Endodermal cell (in vitro differentiated cells): ENCODE results near the gene RPRD1A. TPM values are rescaled to one million over a fixed set of nuclear protein-coding genes. Genes with fewer than 3 reads are reported as not detected.
A peak's percentile ranks its signal among the peaks of the same experiment; 100 is the strongest.

Experiments
- DNase-seq: peaks from one replicate; pipeline ENCODE4 v3.0.0-alpha.2; 2017
- H3K27ac ChIP-seq: 2 replicates; pipeline ENCODE4 v1.5.1; 2013; ENCODE audit warnings: mild to moderate bottlenecking, low read depth, low read length, moderate library complexity
- H3K27me3 ChIP-seq: 2 replicates; pipeline ENCODE4 v1.6.1; 2013; ENCODE audit warnings: mild to moderate bottlenecking, low read length, moderate library complexity; ENCODE audit not compliant: insufficient read depth, control insufficient read depth, poor library complexity, severe bottlenecking
- H3K36me3 ChIP-seq: 2 replicates; pipeline ENCODE4 v1.7.0; 2013; ENCODE audit warnings: mild to moderate bottlenecking, low read length, moderate library complexity; ENCODE audit not compliant: control insufficient read depth, insufficient read depth
- H3K4me1 ChIP-seq: one replicate; pipeline ENCODE4 v1.7.0; 2013; ENCODE audit warnings: low read length; ENCODE audit not compliant: control insufficient read depth, insufficient read depth
- H3K4me3 ChIP-seq: 2 replicates; pipeline ENCODE4 v1.5.1; 2013; ENCODE audit warnings: mild to moderate bottlenecking, low read length, moderate library complexity
- H3K9ac ChIP-seq: 2 replicates; pipeline ENCODE4 v1.6.1; 2013; ENCODE audit warnings: mild to moderate bottlenecking, low read length, moderate library complexity; ENCODE audit not compliant: poor library complexity, severe bottlenecking; ENCODE audit errors: extremely low read depth
- H3K9me3 ChIP-seq: 2 replicates; pipeline ENCODE4 v1.6.1; 2013; ENCODE audit warnings: mild to moderate bottlenecking, low read length, moderate library complexity; ENCODE audit not compliant: control insufficient read depth
- H3K27ac Mint-ChIP-seq: 2 replicates; pipeline ENCODE4 v1.8.0; 2020; ENCODE audit warnings: mixed read lengths
- H3K27me3 Mint-ChIP-seq: 2 replicates; pipeline ENCODE4 v1.8.0; 2021; ENCODE audit warnings: mild to moderate bottlenecking, mixed read lengths; ENCODE audit not compliant: insufficient read depth
- H3K36me3 Mint-ChIP-seq: 2 replicates; pipeline ENCODE4 v1.8.0; 2020; ENCODE audit warnings: low read depth, mixed read lengths
- H3K4me1 Mint-ChIP-seq: 2 replicates; pipeline ENCODE4 v1.8.0; 2020; ENCODE audit warnings: mixed read lengths
- H3K4me3 Mint-ChIP-seq: 2 replicates; pipeline ENCODE4 v1.8.0; 2020; ENCODE audit warnings: mild to moderate bottlenecking, moderate library complexity, mixed read lengths
- H3K9me3 Mint-ChIP-seq: 2 replicates; pipeline ENCODE4 v1.8.0; 2020; ENCODE audit warnings: mild to moderate bottlenecking, mixed read lengths
- WGBS, 2 experiments: methylation state at CpG; one replicate each; pipeline versions ENCODE4 v1.1.5 to v1.1.7; 2013; ENCODE audit warnings: missing lambda C conversion rate in 2 of 2, mixed read lengths in 1 of 2; ENCODE audit not compliant: insufficient coverage in 1 of 2, insufficient read length in 1 of 2; 5-methylcytosine and 5-hydroxymethylcytosine counted together
- total RNA-seq, 2 donors: library from RNA; stranded (reverse); fragmentation: NEBNext Ultra II Directional in 1 of 2; extraction: Animal tissue kit (Norgen Biotek cat#: 25700) in 1 of 2; gene quantifications; 2 replicates in 1 of 2; 3 replicates in 1 of 2; pipeline ENCODE4 v1.2.1, GENCODE V29; 2021
- TF ChIP-seq, protein P1 (sequence below): fragments of 200-600 bp; sonication (generic); conservative IDR thresholded peaks from 2 replicates; pipeline ENCODE4 v1.5.0; 2021; ENCODE audit warnings: antibody characterized with exemption, mild to moderate bottlenecking

Gene RPRD1A
- total RNA-seq, 2 donors from 2014 or later, result 90.5 to 97.7 TPM

DNA sequence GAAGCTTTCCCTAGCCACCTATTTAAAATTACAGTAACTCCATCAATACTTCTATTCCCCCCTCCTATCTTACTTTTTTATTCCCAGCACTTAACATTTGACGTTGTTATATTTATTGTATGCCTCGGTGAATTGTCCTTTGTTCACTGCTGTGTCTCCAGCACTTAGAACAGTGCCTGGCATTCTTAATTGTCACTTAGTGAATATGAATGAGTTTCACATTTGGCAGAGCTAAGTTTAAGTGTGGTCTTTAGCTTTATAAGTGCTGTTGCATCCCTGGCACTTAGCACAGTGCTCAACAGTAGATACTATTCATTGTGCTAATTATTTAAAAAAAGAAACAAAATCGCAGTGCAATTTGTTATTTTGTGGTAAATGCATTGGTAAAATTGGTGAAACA lies 93.2 kb downstream of the RPRD1A start:
- Mint-ChIP-seq H3K9me3 (no peaks in the 10 kb centered on the region), H3K36me3 (peaks cover 48% of the 10 kb centered on the region), H3K4me1 (peaks cover 15% of the 10 kb centered on the region), H3K27ac (no peak overlapping the region), H3K27me3 (no peaks in the 10 kb centered on the region), H3K4me3 (peak overlapping the region; percentile 92)
- Histone ChIP-seq H3K4me1 (no peaks in the 10 kb centered on the region), H3K36me3 (peaks cover 54% of the 10 kb centered on the region), H3K4me3 (peak overlapping the region; percentile 88), H3K27ac (no peak overlapping the region), H3K27me3 (no peaks in the 10 kb centered on the region), H3K9me3 (no peaks in the 10 kb centered on the region), H3K9ac (no peak overlapping the region)
- no peak for DNase-seq
- WGBS, 2 experiments, result 96 to 100% methylated on average over 3 of the region's 3 CpGs
- TF ChIP-seq, protein P1, sequence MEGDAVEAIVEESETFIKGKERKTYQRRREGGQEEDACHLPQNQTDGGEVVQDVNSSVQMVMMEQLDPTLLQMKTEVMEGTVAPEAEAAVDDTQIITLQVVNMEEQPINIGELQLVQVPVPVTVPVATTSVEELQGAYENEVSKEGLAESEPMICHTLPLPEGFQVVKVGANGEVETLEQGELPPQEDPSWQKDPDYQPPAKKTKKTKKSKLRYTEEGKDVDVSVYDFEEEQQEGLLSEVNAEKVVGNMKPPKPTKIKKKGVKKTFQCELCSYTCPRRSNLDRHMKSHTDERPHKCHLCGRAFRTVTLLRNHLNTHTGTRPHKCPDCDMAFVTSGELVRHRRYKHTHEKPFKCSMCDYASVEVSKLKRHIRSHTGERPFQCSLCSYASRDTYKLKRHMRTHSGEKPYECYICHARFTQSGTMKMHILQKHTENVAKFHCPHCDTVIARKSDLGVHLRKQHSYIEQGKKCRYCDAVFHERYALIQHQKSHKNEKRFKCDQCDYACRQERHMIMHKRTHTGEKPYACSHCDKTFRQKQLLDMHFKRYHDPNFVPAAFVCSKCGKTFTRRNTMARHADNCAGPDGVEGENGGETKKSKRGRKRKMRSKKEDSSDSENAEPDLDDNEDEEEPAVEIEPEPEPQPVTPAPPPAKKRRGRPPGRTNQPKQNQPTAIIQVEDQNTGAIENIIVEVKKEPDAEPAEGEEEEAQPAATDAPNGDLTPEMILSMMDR, result no peak

DNA sequence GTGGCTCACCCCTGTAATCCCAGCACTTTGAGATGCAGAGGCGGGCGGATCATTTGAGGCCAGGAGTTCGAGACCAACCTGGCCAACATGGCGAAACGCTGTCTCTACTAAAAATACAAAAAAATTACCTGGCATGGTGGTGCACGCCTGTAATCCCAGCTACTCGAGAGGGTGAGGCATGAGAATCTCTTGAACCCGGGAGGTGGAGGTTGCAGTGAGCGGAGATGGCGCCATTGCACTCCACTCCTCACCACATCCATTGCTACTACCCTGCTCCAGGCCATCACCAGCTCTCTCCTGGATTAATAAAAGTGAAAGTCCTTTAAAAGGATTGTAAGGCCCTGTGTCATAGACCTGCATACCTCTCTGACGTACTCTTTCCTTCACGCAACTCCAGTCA lies 93.7 kb downstream of the RPRD1A start:
- Histone ChIP-seq H3K36me3 (peaks cover 48% of the 10 kb centered on the region), H3K4me3 (peak overlapping the region; percentile 88), H3K4me1 (no peaks in the 10 kb centered on the region), H3K9me3 (no peaks in the 10 kb centered on the region), H3K9ac (no peak overlapping the region), H3K27ac (no peak overlapping the region), H3K27me3 (no peaks in the 10 kb centered on the region)
- Mint-ChIP-seq H3K4me3 (peak overlapping the region; percentile 92), H3K27me3 (no peaks in the 10 kb centered on the region), H3K27ac (peak overlapping the region; percentile 23), H3K9me3 (peaks cover 3% of the 10 kb centered on the region), H3K4me1 (peaks cover 15% of the 10 kb centered on the region), H3K36me3 (peaks cover 43% of the 10 kb centered on the region)
- TF ChIP-seq, protein P1, result no peak
- WGBS, 2 experiments, result 90 to 92% methylated on average over 7 to 12 of the region's 12 CpGs
- no peak for DNase-seq

DNA sequence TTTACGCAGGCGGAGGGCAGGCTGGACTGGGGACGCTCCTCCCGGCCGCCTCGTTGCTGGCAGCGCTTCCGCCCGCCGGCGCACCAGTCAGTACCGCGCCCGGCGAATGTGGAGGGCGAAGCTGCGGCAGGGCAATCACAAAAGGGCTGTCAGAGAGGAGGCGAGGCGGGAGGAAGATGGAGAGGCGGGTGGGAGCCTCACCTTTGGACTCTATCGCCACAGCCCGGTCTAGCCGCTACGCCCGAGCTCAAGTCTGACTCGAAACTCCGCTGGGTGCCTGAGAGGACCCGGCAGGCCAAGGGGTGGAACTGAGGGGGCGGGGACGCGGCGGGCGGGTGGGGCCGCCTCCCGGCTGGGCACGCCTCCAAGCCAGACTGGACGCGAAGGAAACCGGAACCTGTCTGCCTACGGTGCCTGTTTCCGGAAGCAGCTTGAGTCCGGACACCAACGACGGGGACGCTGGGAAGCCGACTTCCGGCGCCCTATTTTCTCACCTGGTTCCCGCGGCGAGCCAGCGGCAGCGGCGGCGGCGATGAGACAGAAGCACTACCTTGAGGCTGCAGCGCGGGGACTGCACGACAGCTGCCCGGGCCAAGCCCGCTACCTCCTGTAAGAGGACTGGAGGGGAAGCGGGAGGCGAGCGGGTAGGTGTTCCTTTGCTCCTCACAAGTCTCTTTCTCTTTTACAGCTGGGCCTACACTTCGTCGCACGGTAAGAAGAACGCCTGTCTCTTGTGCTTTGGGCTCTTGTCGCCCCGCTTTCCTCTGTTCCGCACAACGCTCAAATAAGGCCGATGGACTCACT lies 95.0 kb downstream of the RPRD1A start, which contains the start of gene RMP24:
TSS of gene RMP24 (plus strand) at position 483 of the 804 bp plus-strand sequence.
- Mint-ChIP-seq H3K27me3 (no peaks in the 10 kb centered on the region), H3K27ac (peak within 1 kb of the TSS; percentile 97), H3K4me3 (peak within 1 kb of the TSS; percentile 92), H3K4me1 (peaks cover 15% of the 10 kb centered on the region), H3K36me3 (peaks cover 30% of the 10 kb centered on the region), H3K9me3 (peaks cover 12% of the 10 kb centered on the region)
- peak within 1 kb of the TSS; percentile 69 for H3K27ac ChIP-seq
- DNase-seq, result peak; percentile 99
- WGBS, 2 experiments, result 0 to 1% methylated on average over 31 to 73 of the region's 73 CpGs
- peak within 1 kb of the TSS; percentile 88 for H3K4me3 ChIP-seq
- peaks cover 36% of the 10 kb centered on the region for H3K36me3 ChIP-seq
- H3K9me3 ChIP-seq, result no peaks in the 10 kb centered on the region
- H3K9ac ChIP-seq, result peak within 1 kb of the TSS; percentile 69
- H3K27me3 ChIP-seq, result no peaks in the 10 kb centered on the region
- no peaks in the 10 kb centered on the region for H3K4me1 ChIP-seq
- TF ChIP-seq, protein P1, result no peak
